Germinal center (tissue), 1 donor: Measurements from ENCODE around the gene GRB10.
A peak's percentile ranks its signal among the peaks of the same experiment; 100 is the strongest.

Source experiments
- DNase-seq: peaks from one replicate; pipeline ENCODE4 v3.0.0; 2012; ENCODE audit warnings: mixed read lengths, low spot score

Gene GRB10

DNA sequence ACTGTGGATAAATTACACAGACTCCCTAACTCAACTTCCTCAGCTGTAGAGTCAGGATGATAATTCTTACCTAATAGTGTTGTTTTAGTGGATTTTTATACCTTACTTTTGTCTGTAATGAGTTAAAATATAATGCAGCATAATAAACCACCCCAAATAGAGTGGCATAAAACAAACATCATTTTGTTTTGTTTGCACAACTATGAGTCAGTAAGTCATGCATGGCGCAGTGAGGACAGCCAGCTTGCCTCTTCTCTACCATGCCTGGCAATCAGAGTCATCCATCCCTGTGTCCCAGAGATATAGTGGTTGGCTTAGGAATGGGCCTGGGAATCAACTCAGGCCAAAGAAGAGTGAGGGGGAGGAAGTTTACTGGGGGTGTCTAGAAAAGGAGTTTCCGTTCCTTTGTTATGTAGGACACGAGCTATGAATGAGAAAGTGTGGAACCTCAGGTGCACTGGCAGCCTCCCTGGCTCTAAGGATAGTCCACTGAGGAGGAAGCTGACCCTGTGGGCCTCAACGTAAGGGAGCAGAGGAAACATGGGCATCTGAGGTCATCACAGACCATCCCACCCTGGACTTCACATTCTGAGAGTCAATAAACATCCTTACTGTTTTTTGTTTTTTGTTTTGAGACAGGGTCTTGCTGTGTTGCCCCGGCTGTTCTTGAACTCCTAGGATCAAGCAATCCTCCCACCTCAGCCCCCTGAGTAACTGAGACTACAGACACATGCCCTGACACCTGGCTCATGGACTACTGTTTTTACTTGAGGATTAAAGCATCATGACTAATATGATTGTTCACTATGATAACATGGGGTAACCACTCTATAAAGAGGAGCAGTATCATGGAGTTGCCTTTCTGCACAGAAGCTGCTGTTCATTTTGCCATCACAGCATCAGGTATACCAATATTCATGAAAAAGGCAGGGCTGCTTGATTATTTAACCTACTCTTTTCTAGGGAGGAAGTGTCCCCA is 21.0 kb upstream of the GRB10 start:
- no peak for DNase-seq

DNA sequence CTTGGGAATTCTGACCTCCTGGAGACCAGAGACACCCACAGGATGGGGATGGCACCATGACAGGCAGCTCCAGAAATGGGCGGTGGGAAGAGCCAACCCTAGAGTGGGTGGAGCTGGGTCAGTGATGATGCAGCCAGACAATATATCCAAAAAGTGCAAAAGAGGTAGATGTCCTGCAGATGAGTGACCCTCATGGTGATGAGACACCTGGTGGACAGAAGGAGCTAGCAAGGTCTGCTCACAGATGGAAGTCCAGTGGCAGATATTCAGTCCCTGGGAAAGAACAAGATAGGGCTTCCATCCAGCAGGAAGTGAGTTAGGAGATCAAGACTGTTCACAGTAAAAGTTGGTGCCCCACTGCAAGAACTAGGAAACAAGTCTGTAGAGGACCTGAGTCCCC is 19.2 kb upstream of the GRB10 start:
- no peak for DNase-seq

DNA sequence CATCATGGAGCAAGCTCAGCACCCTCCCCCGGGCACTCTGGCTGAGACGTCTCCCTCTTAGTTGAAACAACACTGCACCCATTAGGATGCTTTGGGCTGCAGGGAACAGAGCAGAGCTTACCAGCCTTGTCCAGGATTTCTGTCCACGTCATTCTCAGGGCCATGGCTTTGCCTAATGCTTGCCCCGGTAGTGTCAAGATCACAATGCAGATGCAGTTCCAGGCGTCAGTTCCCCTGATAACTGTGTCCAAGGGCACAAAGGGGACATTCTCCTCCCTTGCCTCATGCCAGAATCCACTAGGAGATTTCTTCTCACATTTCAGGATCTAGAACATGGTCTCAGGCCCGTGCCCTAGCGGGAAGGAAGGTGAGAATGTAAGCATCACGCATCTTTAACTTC is 17.2 kb upstream of the GRB10 start:
- no peak for DNase-seq

DNA sequence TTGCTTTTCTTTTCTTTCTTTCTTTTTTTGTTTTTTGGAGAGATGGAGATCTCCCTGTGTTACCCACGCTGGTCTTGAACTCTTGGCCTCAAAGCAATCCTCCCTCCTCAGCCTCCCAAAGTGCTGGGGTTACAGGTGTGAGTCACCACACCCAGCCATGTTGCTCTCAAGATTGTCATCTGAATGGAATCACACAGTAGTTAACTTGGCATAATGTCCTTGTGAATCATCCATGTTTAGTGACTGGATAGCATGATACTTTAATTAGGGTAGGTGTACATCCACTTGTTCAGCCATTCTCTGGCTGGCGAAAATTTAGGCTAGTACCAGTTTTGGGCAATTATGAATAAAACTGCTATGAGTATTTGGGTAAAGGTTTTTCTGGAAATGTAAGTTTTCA is 15.4 kb upstream of the GRB10 start:
- DNase-seq: no peak

DNA sequence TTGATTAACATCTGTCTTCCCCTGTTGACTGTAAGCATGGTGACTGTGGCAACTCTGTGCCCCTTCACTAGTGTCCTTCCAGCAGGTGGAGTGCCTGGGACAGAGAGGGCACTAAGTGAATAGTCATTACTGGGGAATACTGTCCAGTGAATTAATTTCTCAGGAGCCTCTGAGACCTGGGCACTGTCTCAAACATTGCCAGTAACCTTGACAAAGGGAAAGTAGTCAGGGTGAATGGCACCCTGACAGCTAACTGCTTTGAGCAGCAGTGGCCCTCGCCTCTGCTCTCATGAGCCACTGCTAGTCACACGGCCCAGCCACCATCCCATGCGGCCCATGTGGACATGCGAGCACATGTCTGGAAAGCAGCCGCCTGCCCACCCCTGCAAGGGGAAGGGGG is 13.1 kb upstream of the GRB10 start:
- DNase-seq: no peak

DNA sequence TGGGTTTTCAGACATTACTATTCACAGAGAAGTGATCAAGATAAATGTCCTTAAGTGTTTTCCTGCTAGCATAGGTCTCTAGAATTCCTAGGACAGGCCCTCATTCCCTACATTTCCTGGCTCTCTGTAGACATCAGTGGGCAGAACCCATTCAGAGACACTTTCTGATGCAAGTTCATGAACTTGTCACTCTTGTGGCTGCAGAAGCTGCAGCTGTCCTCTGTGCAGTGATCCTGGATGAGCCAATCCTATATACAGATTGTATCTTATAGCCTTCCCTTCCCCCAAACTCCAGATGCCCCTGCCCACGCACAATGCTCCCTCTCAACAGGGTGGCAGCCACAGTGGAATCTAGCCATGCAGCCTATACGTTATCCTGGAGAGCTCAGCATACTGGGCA is 12.6 kb upstream of the GRB10 start:
- DNase-seq: no peak

DNA sequence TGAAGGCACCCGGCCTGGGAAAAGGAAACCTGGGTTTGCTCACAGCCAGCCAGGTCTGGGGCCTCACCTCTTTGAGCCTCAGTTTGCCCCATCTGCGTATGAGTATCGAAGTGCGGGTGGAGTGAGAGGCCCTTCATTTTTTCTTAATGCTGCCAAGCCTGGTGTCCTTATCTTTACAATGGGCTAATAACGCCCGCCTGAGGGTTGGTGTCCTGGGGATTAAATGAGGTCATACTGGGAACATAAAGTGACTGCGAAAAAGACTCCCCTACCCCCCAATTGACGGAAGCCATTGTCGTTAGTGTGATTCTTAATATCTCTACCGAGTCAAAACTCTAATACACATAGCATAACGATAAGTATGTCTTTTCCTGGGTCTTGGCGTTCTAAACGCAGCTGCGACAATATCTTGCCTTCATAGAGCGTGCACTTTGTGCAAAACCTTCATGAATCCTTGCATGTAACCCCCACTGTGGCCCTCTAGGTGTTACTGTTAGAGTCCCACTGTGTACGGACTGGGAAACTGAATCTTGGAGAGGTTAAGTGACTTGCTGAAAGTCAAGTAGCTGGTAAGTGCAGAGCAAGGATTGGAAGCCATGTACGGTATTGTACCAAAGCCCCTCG is 11.4 kb upstream of the GRB10 start:
- DNase-seq: no peak

DNA sequence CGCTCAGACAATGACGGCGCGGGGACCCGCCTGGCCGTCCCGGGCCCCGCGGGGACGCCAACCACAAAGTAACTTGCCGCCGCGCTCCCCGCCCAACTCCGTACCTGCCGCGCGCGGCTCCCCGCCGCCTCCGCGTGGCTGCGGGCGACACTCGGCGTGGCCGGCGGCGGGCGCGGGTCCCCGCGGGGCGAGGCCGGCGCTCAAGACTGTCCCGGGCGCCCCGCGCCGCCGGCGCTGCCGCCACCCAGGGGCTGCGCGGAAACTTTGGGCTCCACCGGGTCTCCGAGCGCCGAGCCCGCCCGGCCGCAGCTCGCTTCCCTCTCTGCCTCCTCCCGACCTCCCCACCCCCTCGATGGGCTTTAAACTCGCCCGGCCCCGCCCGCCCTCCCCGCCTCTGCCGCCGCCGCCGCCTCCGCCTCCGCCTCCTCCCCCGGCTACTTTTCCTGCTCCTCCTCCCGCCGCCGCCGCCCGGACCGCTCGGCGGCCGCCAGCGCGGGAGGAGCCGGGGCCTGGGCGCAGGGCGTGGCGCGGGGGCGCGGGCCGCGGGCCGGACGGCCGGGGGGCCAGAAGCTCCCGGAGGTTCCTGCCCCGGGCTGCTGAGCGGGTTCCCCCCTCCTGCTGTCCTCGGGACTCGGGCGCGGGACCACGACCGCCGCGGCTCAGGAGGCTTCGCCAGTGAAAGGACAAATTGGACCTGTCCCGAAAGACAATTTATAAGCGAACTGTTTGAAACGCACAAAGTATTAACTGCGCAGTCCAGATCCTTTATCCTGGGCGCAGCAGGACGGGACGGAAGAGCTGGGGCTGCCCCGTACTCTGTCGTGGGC is 10.6 kb upstream of the GRB10 start:
- peak; percentile 32 for DNase-seq

DNA sequence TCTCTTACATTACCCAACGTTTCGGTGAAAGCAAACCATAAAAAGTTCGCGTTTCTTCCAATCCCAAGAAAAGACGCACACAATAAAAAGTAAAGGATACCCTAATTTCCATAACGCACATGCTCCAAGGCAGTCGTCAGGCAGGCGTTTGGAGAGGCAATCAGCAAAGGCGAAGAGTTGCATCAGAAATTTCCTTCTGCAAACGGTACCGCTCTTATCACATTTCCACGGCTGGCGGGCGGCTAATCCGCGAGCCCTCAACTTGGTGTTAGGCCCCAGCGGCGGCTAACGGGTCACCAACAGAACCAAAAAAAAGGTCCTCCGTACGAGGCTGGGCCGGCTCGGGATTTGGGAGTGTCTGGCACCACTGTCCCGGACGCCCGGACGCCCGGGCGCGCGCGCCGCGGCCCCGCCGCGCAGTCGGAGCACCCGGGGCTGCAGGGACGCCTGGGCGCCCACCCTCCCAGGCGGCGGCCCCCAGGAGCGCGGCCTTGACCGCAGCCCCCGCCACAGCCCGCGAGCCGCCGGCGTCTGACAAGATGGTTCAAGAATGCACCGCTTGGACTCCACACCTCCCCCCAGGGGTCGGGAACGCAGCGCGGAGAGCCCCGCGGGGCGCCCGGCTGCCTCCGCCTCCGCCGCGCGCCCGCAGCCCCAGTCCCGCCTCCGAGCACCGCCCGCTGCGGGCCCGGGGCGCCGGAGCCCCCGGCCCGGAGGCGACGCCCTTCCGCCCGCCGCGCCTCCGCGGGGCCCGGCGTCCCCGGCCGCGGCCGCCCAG is 9.8 kb upstream of the GRB10 start:
- no peak for DNase-seq

DNA sequence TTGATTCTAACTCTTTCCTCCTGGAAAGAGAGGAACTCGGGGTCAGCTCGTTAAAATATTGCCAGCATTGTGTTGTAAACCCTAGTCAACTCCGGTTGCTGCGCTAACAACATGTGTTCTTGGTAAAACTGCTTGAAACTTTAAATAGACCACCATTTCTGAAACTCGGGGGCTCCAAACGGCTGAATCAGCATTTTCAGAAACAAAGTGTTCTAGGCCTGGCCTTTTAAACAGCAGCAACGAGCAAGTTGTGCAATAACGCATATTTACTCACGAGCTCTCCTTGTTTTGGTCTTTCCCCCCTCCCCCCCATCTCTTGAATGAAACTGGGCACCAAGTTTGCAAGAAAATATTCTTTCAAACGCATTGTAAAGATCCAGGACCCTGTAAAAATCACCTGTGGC is 9.2 kb upstream of the GRB10 start:
- DNase-seq: no peak

DNA sequence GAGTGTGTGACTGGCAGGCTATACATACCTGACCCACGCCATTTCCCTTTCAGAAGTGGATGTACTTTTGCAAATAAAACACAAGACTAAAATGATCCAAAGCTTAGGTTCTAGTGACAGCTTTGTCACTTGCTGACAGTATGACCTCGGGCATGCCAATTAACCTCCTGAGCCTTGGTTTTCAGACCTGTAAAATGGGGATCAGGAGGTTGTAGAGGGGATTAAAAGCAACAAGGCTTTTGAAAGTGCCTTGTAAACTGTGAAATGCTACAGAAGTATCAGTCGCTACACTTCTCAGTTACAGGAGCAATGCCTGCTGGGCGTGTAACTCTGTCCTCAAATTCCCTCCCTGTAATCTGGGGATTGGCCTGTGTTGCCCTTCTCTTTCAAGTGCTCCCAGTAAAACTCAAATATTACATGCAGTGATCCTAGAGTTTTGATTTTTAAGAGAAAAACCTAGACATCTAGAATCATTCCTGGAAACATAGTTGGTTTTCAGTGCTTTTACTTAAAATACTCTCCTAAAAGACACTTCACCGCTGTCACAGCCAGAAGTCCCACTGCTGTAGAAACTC is 8.8 kb upstream of the GRB10 start:
- no peak for DNase-seq

DNA sequence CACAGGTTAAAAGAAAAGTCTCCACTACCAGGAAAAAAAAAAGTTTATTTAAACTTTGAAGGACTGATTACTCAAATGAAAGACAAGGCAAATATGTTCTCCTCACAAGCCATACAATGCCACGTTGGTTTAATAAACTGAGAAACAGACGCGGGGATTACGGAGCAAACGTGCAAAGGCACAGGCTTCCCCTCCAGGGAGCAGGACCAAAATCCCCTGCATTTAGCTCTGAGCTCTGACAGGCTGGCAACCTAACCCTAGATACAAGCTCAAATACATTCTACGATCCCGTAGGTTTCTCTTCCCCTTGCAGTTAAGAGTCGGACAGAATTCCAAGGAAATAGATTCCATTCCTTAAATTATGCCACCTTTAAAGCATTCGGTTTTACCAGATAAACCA is 7.7 kb upstream of the GRB10 start:
- DNase-seq: no peak

DNA sequence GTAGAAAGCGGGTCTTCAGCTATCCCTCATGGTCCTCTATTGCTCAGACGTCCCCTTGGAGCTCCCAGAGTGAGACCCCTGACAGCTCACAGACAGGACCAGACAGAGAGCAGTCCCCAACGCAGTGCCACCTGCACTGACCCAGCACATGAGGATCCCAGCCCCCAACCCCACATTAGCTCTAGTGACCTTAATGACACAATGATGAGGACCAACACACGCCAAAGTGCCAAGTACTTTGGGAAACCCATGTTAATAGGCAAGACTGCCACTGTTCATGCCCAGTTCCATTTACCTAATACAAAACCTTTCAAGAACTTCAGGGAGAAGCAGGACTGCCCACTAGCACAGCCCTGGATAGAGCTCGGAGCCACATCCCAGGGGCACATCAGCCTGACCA is 5.7 kb upstream of the GRB10 start:
- no peak for DNase-seq

DNA sequence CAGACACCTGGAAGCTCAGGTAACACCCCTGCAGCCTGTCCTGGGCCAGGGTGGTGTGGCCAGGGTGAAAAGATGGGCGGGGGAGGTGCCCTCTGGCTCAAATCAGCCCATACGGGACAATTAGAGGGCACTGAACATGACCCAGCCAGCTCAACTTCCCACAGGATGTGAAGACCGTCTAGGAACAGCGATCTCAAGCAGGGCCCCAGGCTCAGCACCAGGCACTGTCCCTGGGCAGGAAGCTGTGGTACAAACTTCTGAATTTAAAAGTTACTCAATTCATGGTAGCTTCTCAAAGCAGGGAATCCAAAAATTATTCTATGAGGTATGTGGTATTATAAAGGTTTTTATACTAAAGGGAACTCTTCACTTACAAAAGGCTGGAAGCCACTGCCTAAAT is 5.1 kb upstream of the GRB10 start:
- no peak for DNase-seq

DNA sequence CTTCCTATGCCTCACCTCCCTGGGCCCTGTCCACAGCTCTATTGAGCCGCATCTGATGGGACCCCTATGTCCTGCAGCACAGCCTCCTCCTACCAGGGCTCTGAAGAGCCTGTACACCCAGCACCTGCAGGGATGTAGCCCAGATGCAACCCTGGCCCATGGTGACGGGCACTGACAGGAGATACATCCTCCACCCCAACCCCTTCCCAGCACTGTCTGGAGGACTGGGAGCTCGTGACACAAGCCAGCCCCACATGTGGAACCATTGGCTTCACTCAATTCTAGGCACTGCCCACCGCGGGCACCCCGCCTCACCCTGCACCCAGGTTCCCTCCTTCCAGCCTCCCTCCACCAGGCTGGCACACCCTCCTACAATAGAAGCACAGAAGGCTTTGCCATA is 2.6 kb upstream of the GRB10 start:
- no peak for DNase-seq

DNA sequence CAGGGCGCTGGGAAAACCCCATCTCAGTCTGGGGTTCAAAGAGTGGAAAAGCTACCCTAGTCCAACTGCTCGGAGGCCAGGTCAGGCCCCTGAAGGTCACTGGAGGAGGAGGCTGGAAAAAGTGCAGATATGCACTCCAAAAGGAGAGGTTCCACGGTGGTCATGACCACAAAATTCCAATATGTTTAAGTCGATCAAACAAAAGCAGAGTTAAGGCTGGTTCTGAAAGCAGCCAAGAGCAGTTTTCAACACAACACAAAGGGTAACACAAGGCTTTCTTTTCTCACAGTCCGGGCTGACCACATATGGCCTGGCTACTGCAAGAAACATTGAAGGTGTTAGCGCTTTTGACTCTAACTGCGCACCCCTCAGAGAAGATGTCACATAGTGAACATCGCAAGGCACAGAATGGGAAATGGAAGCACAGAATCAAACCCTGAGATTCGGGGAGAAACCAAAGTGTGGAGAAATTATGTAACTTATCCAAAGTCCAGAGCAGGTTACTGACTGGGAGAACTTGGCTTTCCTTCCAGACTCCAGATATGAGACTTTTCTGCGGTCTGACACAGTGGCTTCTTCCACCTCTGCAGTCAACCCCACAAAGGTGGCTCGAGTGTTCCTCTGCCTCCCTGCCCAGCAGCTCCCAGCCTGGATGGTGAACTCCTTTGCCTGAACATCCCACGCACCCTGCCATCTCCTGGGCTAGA is 1.3 kb upstream of the GRB10 start:
- no peak for DNase-seq

DNA sequence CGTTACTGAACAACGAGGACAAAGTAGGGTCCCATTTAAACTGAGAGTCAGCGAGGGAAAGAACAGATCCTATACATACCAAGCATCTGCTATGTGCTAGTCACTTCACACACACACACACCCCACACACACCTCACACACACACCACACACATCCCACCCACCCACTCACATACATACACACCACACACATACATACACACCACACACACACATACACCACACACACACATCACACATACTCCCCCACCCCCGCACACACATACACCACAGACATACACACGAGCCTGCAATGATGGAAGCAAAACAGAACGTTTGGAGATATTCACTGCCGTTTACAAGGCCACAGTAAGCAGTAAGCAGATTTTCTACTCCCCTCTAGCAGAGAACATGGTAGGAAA is 607 bp upstream of the GRB10 start:
- no peak for DNase-seq

DNA sequence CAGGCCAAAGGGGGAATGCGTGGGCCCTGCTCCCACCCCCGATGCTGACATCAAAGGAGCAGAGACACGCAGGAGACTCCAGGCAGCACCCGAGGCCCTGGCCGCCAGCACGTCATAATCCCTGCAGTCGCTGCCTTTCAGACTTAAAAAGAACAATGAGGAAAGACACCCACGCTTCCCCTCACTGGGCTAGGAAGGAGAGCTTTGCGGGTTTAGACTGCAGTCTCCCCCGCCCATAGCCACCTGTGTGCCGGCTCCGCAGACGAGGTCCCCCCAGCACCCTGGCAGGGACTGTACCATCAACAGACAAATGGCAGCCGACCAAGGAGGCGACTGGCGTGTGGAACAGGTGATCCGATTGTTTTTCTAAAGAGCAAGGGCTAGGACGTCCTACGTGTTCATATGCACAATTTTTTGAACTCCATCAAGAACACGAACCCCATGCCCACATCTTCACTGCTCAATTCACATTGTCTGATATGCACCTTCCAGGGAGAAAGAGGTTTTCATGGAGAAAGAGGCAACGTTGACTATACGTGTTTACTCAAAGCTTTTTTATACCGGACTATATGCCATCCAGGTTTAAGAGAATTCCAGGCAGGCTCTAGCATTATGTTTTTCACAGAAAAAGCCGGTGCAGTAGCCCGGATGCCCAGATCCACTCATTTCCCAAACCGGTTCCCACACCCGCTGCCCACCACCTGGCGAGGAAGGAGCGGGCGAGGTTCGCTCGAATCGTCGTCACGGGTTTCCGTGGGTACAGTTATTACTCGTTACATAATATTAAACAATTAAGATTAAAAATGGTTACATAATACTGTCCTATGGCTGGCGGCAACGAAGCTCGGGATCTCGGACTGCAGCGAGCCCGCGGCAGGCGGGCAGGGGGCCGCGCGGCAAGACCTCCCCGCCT is 1.1 kb downstream of the GRB10 start:
- no peak for DNase-seq

DNA sequence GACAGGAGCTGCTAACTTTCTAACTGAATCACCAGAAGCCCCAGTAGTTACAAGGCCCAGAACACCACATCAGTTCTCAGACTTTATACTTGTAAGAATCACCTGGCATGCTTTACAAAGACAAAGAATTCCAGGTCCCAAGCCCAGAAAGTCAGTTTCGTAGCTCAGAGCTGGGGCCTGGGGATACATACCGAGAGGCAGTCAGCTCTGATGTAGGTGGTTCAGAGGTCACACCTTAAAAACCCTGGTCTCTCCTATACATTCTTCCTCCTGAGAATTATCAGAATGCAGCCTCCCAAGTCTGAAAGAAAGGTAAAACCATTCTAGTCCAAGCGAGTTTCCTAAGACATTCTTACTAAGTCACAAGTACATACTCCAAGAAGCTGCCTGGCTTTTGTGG is 2.3 kb downstream of the GRB10 start:
- DNase-seq: no peak

DNA sequence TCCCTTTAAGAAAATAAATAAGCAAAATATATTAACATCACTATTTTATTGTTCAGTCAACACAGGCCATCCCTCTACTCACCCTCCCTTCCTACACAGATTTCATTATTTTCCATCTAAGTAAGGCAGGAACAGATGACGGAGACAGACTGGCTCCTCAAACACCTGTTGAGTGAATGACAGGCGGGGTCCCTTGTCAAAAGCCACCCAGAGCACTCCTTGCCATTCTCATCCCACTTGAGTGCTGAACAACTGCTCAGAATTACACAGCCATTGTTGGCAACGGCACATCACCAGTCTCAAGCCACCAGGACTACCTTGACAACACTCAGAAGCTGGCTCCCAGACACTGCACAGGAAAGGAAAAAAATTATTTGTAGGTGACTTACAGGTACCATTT is 3.3 kb downstream of the GRB10 start:
- no peak for DNase-seq
